K562 (cell line): ENCODE results near the gene ANO10. TPM values are rescaled to one million over a fixed set of nuclear protein-coding genes. Genes with fewer than 3 reads are reported as not detected.

Experiments used
- COPS2 ChIP-seq: fragments of 450-650 bp; conservative IDR thresholded peaks from 2 replicates; pipeline ENCODE4 v1.6.1; 2016; ENCODE audit warnings: mild to moderate bottlenecking, moderate library complexity
- DDX20 ChIP-seq: fragments of 450-650 bp; IDR thresholded peaks from 2 replicates; pipeline ENCODE4 v1.6.1; 2016; ENCODE audit warnings: missing genetic modification characterization, low read depth, mild to moderate bottlenecking, missing compliant biosample characterization, moderate library complexity
- FOXP4 ChIP-seq: sonication (generic); formaldehyde crosslinking; IDR thresholded peaks from 2 replicates; pipeline ENCODE4 v1.8.0; 2022; ENCODE audit warnings: mild to moderate bottlenecking, missing genetic modification reagents, borderline replicate concordance
- GABPB2 ChIP-seq: fragments of 250-450 bp; sonication (Bioruptor Pico); conservative IDR thresholded peaks from 2 replicates; pipeline ENCODE4 v1.5.1; 2021; ENCODE audit warnings: mild to moderate bottlenecking
- LARP7 ChIP-seq: fragments of 450-650 bp; IDR thresholded peaks from 2 replicates; pipeline ENCODE4 v1.6.1; 2016
- REST ChIP-seq, 2 experiments: fragments of 450-650 bp; formaldehyde crosslinking in 1 of 2; IDR thresholded peaks; 2 replicates each; pipeline versions ENCODE4 v1.4.0 to v1.6.1; 2014 to 2020; ENCODE audit warnings: mild to moderate bottlenecking in 2 of 2, borderline replicate concordance in 1 of 2, low read depth in 1 of 2
- RFX1 ChIP-seq: fragments of 450-650 bp; IDR thresholded peaks from 2 replicates; pipeline ENCODE4 v1.6.1; 2016; ENCODE audit warnings: mild to moderate bottlenecking, moderate library complexity
- TAF7 ChIP-seq: fragments of 450-650 bp; IDR thresholded peaks from 2 replicates; pipeline ENCODE4 v1.6.1; 2016; ENCODE audit warnings: missing genetic modification characterization, missing compliant biosample characterization
- ZBTB49 ChIP-seq: sonication (generic); formaldehyde crosslinking; IDR thresholded peaks from 2 replicates; pipeline ENCODE4 v1.8.0; 2022; ENCODE audit warnings: missing genetic modification reagents, mild to moderate bottlenecking, borderline replicate concordance
- ZNF121 ChIP-seq: sonication (generic); formaldehyde crosslinking; conservative IDR thresholded peaks from 2 replicates; pipeline ENCODE4 v1.8.0; 2022; ENCODE audit warnings: missing genetic modification reagents
- ZNF695 ChIP-seq: fragments of 450-650 bp; formaldehyde crosslinking; IDR thresholded peaks from 2 replicates; pipeline ENCODE4 v1.4.0; 2020; ENCODE audit warnings: mild to moderate bottlenecking, moderate library complexity
- polyA plus RNA-seq, 8 experiments: library from polyadenylated mRNA; depleted of rRNA in 4 of 8; stranded (reverse) in 5 of 8; unstranded in 3 of 8; fragments of >200 nt; fragmentation: Nextera tagmentation in 2 of 8; fragmentation: Illumina TruSeq in 1 of 8; extraction: Ambion mirVana in 2 of 8; extraction: Trizol in 1 of 8; gene quantifications; 2 replicates each; pipeline versions ENCODE4 v1.2.1 to v1.2.3, GENCODE V29; 2011 to 2014; ENCODE audit warnings: inconsistent platforms in 1 of 8, missing spikeins in 1 of 8
- total RNA-seq, 7 experiments: library from RNA; depleted of rRNA in 6 of 7; stranded (reverse); fragments of >200 nt in 6 of 7; fragmentation: Illumina TruSeq in 2 of 7; extraction: Trizol in 2 of 7; gene quantifications; 2 replicates each; pipeline versions ENCODE4 v1.2.1 to v1.2.3, GENCODE V29; 2011 to 2021; ENCODE audit warnings: low replicate concordance in 1 of 7

Gene ANO10
- total and polyA plus RNA-seq, 9 of the 15 experiments (the other 6 are each of a cell fraction or from before 2014, with no cell fraction given): 6.4 to 46.0 (median 32.3) TPM

GRCh38 chr3:43481375-43481774 lies 140.4 kb downstream of the ANO10 start (continued):
- no peak for TF ChIP-seq ZBTB49 (CRISPR knock-in tag)
- TF ChIP-seq RFX1: no peak
- no peak for TF ChIP-seq DDX20 (tag)
- no peak for TF ChIP-seq ZNF695 (CRISPR knock-in tag)
- TF ChIP-seq GABPB2: no peak
- no peak for TF ChIP-seq COPS2
- TF ChIP-seq TAF7: no peak
- no peak for TF ChIP-seq LARP7
- no peak for TF ChIP-seq ZNF121 (CRISPR knock-in tag)
- no peak for TF ChIP-seq REST (IDR thresholded peaks at IDR 0.05; ENCODE audit: borderline replicate concordance)
- TF ChIP-seq REST (CRISPR knock-in tag; IDR thresholded peaks at IDR 0.05; ENCODE audit: low read depth): no peak
- no peak for TF ChIP-seq FOXP4 (CRISPR knock-in tag)
